Pancreas (tissue), 10 donors: ENCODE results near the gene ATPAF1. TPM values are rescaled to one million over a fixed set of nuclear protein-coding genes. Genes with fewer than 3 reads are reported as not detected.

Experiments
- ATAC-seq, 4 donors: fragments of 200-7000 bp; cut with Tn5 transposase; one replicate each; pipeline versions ENCODE4 v1.8.0 to v1.9.1; 2020; ENCODE audit warnings: mild to moderate bottlenecking in 4 of 4, moderate library complexity in 4 of 4
- DNase-seq, 6 donors: peaks; one replicate each; pipeline ENCODE4 v3.0.0-alpha.2; 2020
- FAIRE-seq: peaks from 2 replicates; lab custom pipeline; 2012; peaks lifted over from hg19 to GRCh38; lab: Jason Lieb, UNC
- H3K27ac ChIP-seq, 4 donors: fragments of 200-600 bp; sonication (generic); 1 replicate in 3 of 4; 2 replicates in 1 of 4; pipeline versions ENCODE4 v1.5.0 to v1.8.0; 2020
- H3K27me3 ChIP-seq, 4 donors: fragments of 200-600 bp; one replicate each; pipeline ENCODE4 v1.8.0; 2021
- H3K36me3 ChIP-seq, 3 donors: fragments of 200-600 bp; sonication (generic) in 1 of 3; one replicate each; pipeline versions ENCODE4 v1.5.0 to v1.8.0; 2020 to 2021
- H3K4me1 ChIP-seq, 3 donors: fragments of 200-600 bp; one replicate each; pipeline ENCODE4 v1.8.0; 2021
- H3K4me3 ChIP-seq, 4 donors: fragments of 200-600 bp; sonication (generic) in 2 of 4; one replicate each; pipeline versions ENCODE4 v1.5.0 to v1.8.0; 2020 to 2021
- H3K9me3 ChIP-seq, 4 donors: fragments of 200-600 bp; one replicate each; pipeline ENCODE4 v1.8.0; 2021
- CTCF ChIP-seq, 4 donors: fragments of 200-600 bp; sonication (generic) in 3 of 4; IDR thresholded peaks; one replicate each; pipeline versions ENCODE4 v1.5.0 to v1.8.0; 2021; ENCODE audit warnings: antibody characterized with exemption in 4 of 4
- WGBS, 2 donors: extraction: QIAGEN DNeasy Blood & Tissue Kit; methylation state at CpG; one replicate each; pipeline ENCODE4 v1.1.7; 2013; 5-methylcytosine and 5-hydroxymethylcytosine counted together
- intact Hi-C, 3 donors: fragments of 100-400 bp; cut with DNase I; formaldehyde crosslinking; loops; one replicate each; pipeline versions ENCODE4 v1.11.1 to v1.14.2; 2022
- polyA plus RNA-seq, 2 donors: library from polyadenylated mRNA; stranded (reverse); fragments of 200-250 nt; gene quantifications; one replicate each; pipeline ENCODE4 v1.2.3, GENCODE V29; 2013
- total RNA-seq, 6 donors: library from RNA; stranded (reverse); fragmentation: NEBNext Ultra II Directional in 4 of 6; extraction: Animal tissue kit (Norgen Biotek cat#: 25700) in 4 of 6; gene quantifications; one replicate each; pipeline versions ENCODE4 v1.2.1 to v1.2.4, GENCODE V29; 2021 to 2023
- donor health status: healthy with polysubstance abuse.
- donor health status: DM: no; HTN: no; CAD: no; lungs with moderate emphysema.
- donor health status: DM: no; HTN: no; CAD: no.
- donor health status: control.
- donor health status: control.
- donor health status: Bipolar disorder and iron deficiency.
- donor health status: DM: yes; HTN: yes; CAD: no.
- donor health status: DM: no; HTN: no; CAD: no.
- donor health status: DM: no; HTN: no; CAD: no.
- donor health status: DM: yes; HTN: yes; CAD: no.

ATPAF1 gene
- total and polyA plus RNA-seq, 8 donors = 18.1 to 23.3 (median 21.5) TPM

GRCh38 chr1:46595127-46595526 is 73.0 kb downstream of the ATPAF1 start:
- DNase-seq (peak in 1 of 6 donors; percentile 56), FAIRE-seq (no peak), ATAC-seq (peak in 2 of 4 donors; percentile 33 to 51)
- Histone ChIP-seq H3K4me3 (no peak overlapping the region), H3K36me3 (peaks cover 0 to 42% (median 29%) of the 10 kb centered on the region in 3 donors), H3K4me1 (peaks cover 18 to 29% (median 20%) of the 10 kb centered on the region in 3 donors), H3K27me3 (no peaks in the 10 kb centered on the region), H3K27ac (peak overlapping the region in 1 of 4 donors; percentile 38), H3K9me3 (no peaks in the 10 kb centered on the region)
- 63 to 84% methylated on average over 3 of the region's 3 CpGs for WGBS, 2 donors
- no peak for TF ChIP-seq CTCF (IDR thresholded peaks at IDR 0.05)
- intact Hi-C loops = no loop called here

- peaks cover 0 to 43% (median 29%) of the 10 kb centered on the region in 3 donors for H3K36me3 ChIP-seq
- intact Hi-C loops = no loop called here
- H3K4me3 ChIP-seq = no peak overlapping the region
- no peak for DNase-seq
- H3K27me3 ChIP-seq = no peaks in the 10 kb centered on the region
- WGBS, 2 donors = 76 to 85% methylated on average over 5 of the region's 5 CpGs
- ATAC-seq = peak in 2 of 4 donors; percentile 13 to 15
- TF ChIP-seq CTCF (IDR thresholded peaks at IDR 0.05) = no peak
- peak overlapping the region in 1 of 4 donors; percentile 38 for H3K27ac ChIP-seq
- H3K4me1 ChIP-seq = peaks cover 16 to 21% (median 18%) of the 10 kb centered on the region in 3 donors
- no peaks in the 10 kb centered on the region for H3K9me3 ChIP-seq
- FAIRE-seq = no peak
Measured at GRCh38 chr1:46594063-46594462, 74.1 kb downstream of the ATPAF1 start.

GRCh38 chr1:46592823-46593222 is 75.3 kb downstream of the ATPAF1 start:
- no peak for TF ChIP-seq CTCF (IDR thresholded peaks at IDR 0.05)
- no peak overlapping the region for H3K4me3 ChIP-seq
- H3K4me1 ChIP-seq = peaks cover 3 to 20% (median 9%) of the 10 kb centered on the region in 3 donors
- DNase-seq = no peak
- no peaks in the 10 kb centered on the region for H3K9me3 ChIP-seq
- H3K27ac ChIP-seq = no peak overlapping the region
- no peak for ATAC-seq
- H3K27me3 ChIP-seq = no peaks in the 10 kb centered on the region
- intact Hi-C loops = no loop called here
- 80 to 84% methylated on average over 4 of the region's 4 CpGs for WGBS, 2 donors
- FAIRE-seq = no peak
- H3K36me3 ChIP-seq = peaks cover 0 to 43% (median 29%) of the 10 kb centered on the region in 3 donors

- H3K9me3 ChIP-seq = no peaks in the 10 kb centered on the region
- WGBS, 2 donors = 87 to 94% methylated on average over 3 of the region's 3 CpGs
- FAIRE-seq = no peak
- ATAC-seq = no peak
- no peak for TF ChIP-seq CTCF (IDR thresholded peaks at IDR 0.05)
- intact Hi-C loops = no loop called here
- peaks cover 0 to 8% (median 0%) of the 10 kb centered on the region in 3 donors for H3K4me1 ChIP-seq
- H3K27ac ChIP-seq = no peak overlapping the region
- peaks cover 0 to 50% (median 32%) of the 10 kb centered on the region in 3 donors for H3K36me3 ChIP-seq
- no peak for DNase-seq
- H3K4me3 ChIP-seq = no peak overlapping the region
- H3K27me3 ChIP-seq = no peaks in the 10 kb centered on the region
Measured at GRCh38 chr1:46589529-46589928, 78.6 kb downstream of the ATPAF1 start.

GRCh38 chr1:46587069-46587468 is 81.1 kb downstream of the ATPAF1 start:
- FAIRE-seq (no peak), DNase-seq (peak in 1 of 6 donors; percentile 48), ATAC-seq (peak in 3 of 4 donors; percentile 34 to 69 (median 63))
- Histone ChIP-seq H3K4me1 (peaks cover 0 to 8% (median 0%) of the 10 kb centered on the region in 3 donors), H3K4me3 (no peak overlapping the region), H3K27ac (no peak overlapping the region), H3K36me3 (peaks cover 0 to 52% (median 25%) of the 10 kb centered on the region in 3 donors), H3K27me3 (no peaks in the 10 kb centered on the region), H3K9me3 (no peaks in the 10 kb centered on the region)
- 72 to 74% methylated on average over 7 of the region's 7 CpGs for WGBS, 2 donors
- TF ChIP-seq CTCF (IDR thresholded peaks at IDR 0.05) = no peak
- intact Hi-C loops = no loop called here
